Prostate gland (tissue), 2 donors: Measurements from ENCODE around the gene CAND1. TPM values are rescaled to one million over a fixed set of nuclear protein-coding genes. Genes with fewer than 3 reads are reported as not detected.

ENCODE experiments used
- DNase-seq: peaks from one replicate; pipeline ENCODE4 v3.0.0-alpha.2; 2019; ENCODE audit warnings: low spot score
- H3K27ac ChIP-seq, 2 donors: fragments of 200-600 bp; sonication (generic); 2 replicates each; pipeline ENCODE4 v1.5.1; 2017 to 2019
- H3K27me3 ChIP-seq: fragments of 200-600 bp; sonication (generic); replicated peaks from 2 replicates; pipeline ENCODE4 v1.5.1; 2019; ENCODE audit not compliant: insufficient read depth
- H3K36me3 ChIP-seq, 2 donors: fragments of 200-600 bp; sonication (generic); 1 replicate in 1 of 2; 2 replicates in 1 of 2; pipeline versions ENCODE4 v1.5.1 to v1.8.1; 2017 to 2019
- H3K4me1 ChIP-seq: fragments of 200-600 bp; sonication (generic); replicated peaks from 2 replicates; pipeline ENCODE4 v1.5.1; 2019
- H3K4me3 ChIP-seq, 2 donors: fragments of 200-600 bp; sonication (generic); 2 replicates each; pipeline ENCODE4 v1.5.1; 2017 to 2019
- H3K9me3 ChIP-seq: fragments of 200-600 bp; sonication (generic); 2 replicates; pipeline ENCODE4 v1.5.1; 2017
- CTCF ChIP-seq, 4 experiments: fragments of 200-600 bp in 2 of 4; fragments of 450-650 bp in 2 of 4; sonication (generic) in 2 of 4; IDR thresholded peaks; 1 replicate in 3 of 4; 2 replicates in 1 of 4; pipeline ENCODE4 v1.5.1; 2016 to 2019; ENCODE audit warnings: antibody characterized with exemption in 4 of 4, mild to moderate bottlenecking in 2 of 4, moderate library complexity in 2 of 4
- POLR2A ChIP-seq: fragments of 450-650 bp; IDR thresholded peaks from one replicate; pipeline ENCODE4 v1.6.1; 2016; ENCODE audit warnings: antibody characterized with exemption, mild to moderate bottlenecking
- POLR2AphosphoS5 ChIP-seq: sonication (generic); formaldehyde crosslinking; IDR thresholded peaks from one replicate; pipeline ENCODE4 v1.6.1; 2017; ENCODE audit warnings: antibody characterized with exemption
- WGBS: methylation state at CpG from one replicate; pipeline ENCODE4 v1.1.5; 2018; 5-methylcytosine and 5-hydroxymethylcytosine counted together
- intact Hi-C: fragments of 100-400 bp; cut with DNase I; formaldehyde crosslinking; loops from one replicate; pipeline ENCODE4 v1.14.2; 2022
- total RNA-seq, 2 donors: library from RNA; depleted of rRNA; stranded (reverse); fragments of >200 nt; gene quantifications; one replicate each; pipeline ENCODE4 v1.1.0, GENCODE V29; 2016

Gene CAND1
- total RNA-seq, 2 donors from 2014 or later: 65.1 to 118 TPM

DNA sequence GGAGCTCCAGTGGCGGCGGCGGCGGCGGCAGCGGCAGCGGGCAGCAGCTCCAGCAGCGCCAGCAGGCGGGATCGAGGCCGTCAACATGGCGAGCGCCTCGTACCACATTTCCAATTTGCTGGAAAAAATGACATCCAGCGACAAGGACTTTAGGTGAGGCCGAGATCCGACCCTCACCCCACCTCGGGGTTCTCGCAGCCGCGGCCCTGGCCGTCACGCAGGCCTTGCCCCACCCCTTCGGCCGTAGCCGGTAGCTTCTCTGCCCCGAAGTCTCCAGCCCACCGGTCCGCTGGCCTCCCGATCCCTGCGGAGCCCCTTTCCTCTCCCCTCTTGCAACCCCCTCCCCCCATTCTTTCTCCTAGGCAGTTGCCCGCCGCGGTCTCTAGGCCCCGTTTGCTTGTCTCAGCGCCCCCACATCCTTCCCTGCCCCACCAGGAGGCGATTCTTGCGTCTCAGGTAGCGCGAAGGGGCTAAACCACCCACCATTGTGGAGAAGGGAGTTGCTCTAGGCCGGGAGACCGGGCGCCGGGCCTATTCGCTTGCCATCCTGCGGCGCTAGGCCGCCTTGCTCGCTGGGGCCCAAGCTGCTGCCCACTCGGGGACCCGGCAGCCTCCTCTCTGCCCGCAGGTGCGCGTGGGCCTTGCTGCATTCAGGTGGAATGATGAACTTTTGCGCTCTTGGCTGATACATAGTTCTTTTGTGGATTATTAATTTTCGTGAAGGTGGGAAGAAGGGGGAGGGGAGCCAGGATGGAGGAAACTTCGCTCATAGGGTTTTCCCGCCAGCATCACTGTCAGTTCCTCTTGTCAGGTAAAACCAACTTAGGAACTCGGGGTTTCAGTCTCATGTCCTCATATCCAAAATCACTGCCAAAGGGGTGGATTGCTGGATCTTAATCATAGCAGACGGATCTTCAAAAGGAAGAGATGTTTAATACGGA is 745 bp downstream of the CAND1 start:
- no peaks in the 10 kb centered on the region for H3K36me3 ChIP-seq
- H3K9me3 ChIP-seq: no peaks in the 10 kb centered on the region
- intact Hi-C loops: loop anchor here (5.0 to 10.0 kb wide), 3 partner anchors 203 to 1085 kb away; partner anchors contain the start of genes DYRK2 and IRAK3
- H3K27ac ChIP-seq: peak overlapping the region; percentile 98 to 99
- H3K4me3 ChIP-seq: peak overlapping the region; percentile 67 to 88
- no peaks in the 10 kb centered on the region for H3K27me3 ChIP-seq
- peak; percentile 36 for DNase-seq
- H3K4me1 ChIP-seq: no peaks in the 10 kb centered on the region
- WGBS: 1% methylated on average over 51 of the region's 61 CpGs
- TF ChIP-seq CTCF (IDR thresholded peaks at IDR 0.05) (peak in 1 of 4 experiments; percentile 7), POLR2A (peak; percentile 13), POLR2AphosphoS5 (peak; percentile 6)

- no peaks in the 10 kb centered on the region for H3K9me3 ChIP-seq
- no peak for DNase-seq
- 4% methylated on average over 6 of the region's 6 CpGs for WGBS
- H3K4me3 ChIP-seq: peak overlapping the region; percentile 67 to 88
- H3K27me3 ChIP-seq: no peaks in the 10 kb centered on the region
- no peak for TF ChIP-seq POLR2A
- TF ChIP-seq CTCF (IDR thresholded peaks at IDR 0.05): no peak
- TF ChIP-seq POLR2AphosphoS5: no peak
- H3K4me1 ChIP-seq: no peaks in the 10 kb centered on the region
- no peaks in the 10 kb centered on the region for H3K36me3 ChIP-seq
- intact Hi-C loops: loop anchor here (10.0 kb wide), 1 partner anchor 374 kb away; the partner anchor contains the start of gene DYRK2
- peak overlapping the region; percentile 98 to 99 for H3K27ac ChIP-seq
Observed at GRCh38 chr12:67270622-67271021, 1.5 kb downstream of the CAND1 start.

GRCh38 chr12:67271976-67272375 is 2.8 kb downstream of the CAND1 start:
- Histone ChIP-seq H3K4me3 (no peak overlapping the region), H3K4me1 (no peaks in the 10 kb centered on the region)
- intact Hi-C loops: loop anchor here (10.0 kb wide), 1 partner anchor 373 kb away; the partner anchor contains the start of gene DYRK2

DNA sequence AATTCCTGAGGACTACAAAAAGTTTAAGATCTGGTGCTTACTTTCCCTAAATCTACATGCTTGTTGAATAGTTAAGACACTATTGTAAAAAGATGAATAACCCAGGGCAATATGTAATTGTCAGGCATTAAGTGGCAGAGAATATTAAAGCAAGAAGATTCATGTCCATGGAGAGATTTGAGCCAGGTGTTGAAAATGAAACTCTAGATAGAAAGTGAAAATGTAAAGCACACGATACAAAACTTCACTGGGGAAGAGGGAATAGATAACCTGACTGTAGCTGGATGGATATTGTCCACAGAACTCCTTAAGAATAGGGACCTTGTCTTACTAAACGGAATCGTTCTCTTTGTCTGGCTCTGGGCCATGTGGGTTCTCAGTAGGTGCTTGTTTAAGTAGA is 5.0 kb downstream of the CAND1 start:
- Histone ChIP-seq H3K27me3 (no peaks in the 10 kb centered on the region), H3K27ac (no peak overlapping the region), H3K4me3 (no peak overlapping the region), H3K36me3 (no peaks in the 10 kb centered on the region), H3K4me1 (no peaks in the 10 kb centered on the region), H3K9me3 (no peaks in the 10 kb centered on the region)
- WGBS: 12% methylated on average over 3 of the region's 3 CpGs
- TF ChIP-seq POLR2AphosphoS5 (no peak), POLR2A (no peak), CTCF (IDR thresholded peaks at IDR 0.05) (no peak)
- intact Hi-C loops: loop anchor here (10.0 kb wide), 1 partner anchor 371 kb away; the partner anchor contains the start of gene DYRK2
- no peak for DNase-seq

More at GRCh38 chr12:67271976-67272375, 2.8 kb downstream of the CAND1 start:
- TF ChIP-seq CTCF (IDR thresholded peaks at IDR 0.05): no peak
- no peak for TF ChIP-seq POLR2AphosphoS5
- no peak for TF ChIP-seq POLR2A
- no peak for DNase-seq
- Histone ChIP-seq H3K27me3 (no peaks in the 10 kb centered on the region), H3K36me3 (no peaks in the 10 kb centered on the region), H3K27ac (no peak overlapping the region), H3K9me3 (no peaks in the 10 kb centered on the region)
- WGBS: 23% methylated on average over 1 of the region's 1 CpG
